Gastrocnemius medialis (tissue), 4 donors: ENCODE results near the gene STARD3NL.

Source experiments
- CTCF ChIP-seq, 5 experiments: fragments of 450-650 bp in 3 of 5; fragments of 200-600 bp in 2 of 5; sonication (generic) in 2 of 5; IDR thresholded peaks in 4 of 5; conservative IDR thresholded peaks in 1 of 5; 1 replicate in 4 of 5; 2 replicates in 1 of 5; pipeline ENCODE4 v1.5.1; 2016 to 2019; ENCODE audit warnings: antibody characterized with exemption in 5 of 5, mild to moderate bottlenecking in 3 of 5, moderate library complexity in 3 of 5
- POLR2A ChIP-seq, 2 donors: fragments of 450-650 bp; IDR thresholded peaks; one replicate each; pipeline ENCODE4 v1.6.1; 2017; ENCODE audit warnings: antibody characterized with exemption in 2 of 2, mild to moderate bottlenecking in 2 of 2, moderate library complexity in 2 of 2

- TF ChIP-seq CTCF (IDR thresholded peaks at IDR 0.05 in 4 of 5, conservative IDR thresholded peaks at IDR 0.05 in 1 of 5) (no peak), POLR2A (IDR thresholded peaks at IDR 0.05) (no peak)
Observed at GRCh38 chr7:38138171-38138570, 39.9 kb upstream of the STARD3NL start.
